Stimulated activated naive CD8-positive, alpha-beta T cell treated with anti-CD3 and anti-CD28 coated beads, Interleukin-15, Interleukin-2, amounts not matched to agents 100 ng/mL and 50 ng/mL, for 24 hours (primary cell): ENCODE measurements around the gene CDH13.

Experiments used
- H3K27ac Mint-ChIP-seq: one replicate; pipeline ENCODE4 v1.8.0; 2021; ENCODE audit warnings: mild to moderate bottlenecking, mixed read lengths
- H3K27me3 Mint-ChIP-seq: one replicate; pipeline ENCODE4 v1.8.0; 2021; ENCODE audit warnings: mixed read lengths
- H3K36me3 Mint-ChIP-seq: one replicate; pipeline ENCODE4 v1.8.0; 2021; ENCODE audit warnings: low read depth, mixed read lengths
- H3K4me1 Mint-ChIP-seq: one replicate; pipeline ENCODE4 v1.8.0; 2021; ENCODE audit warnings: low read depth, mixed read lengths
- H3K4me3 Mint-ChIP-seq: one replicate; pipeline ENCODE4 v1.8.0; 2021; ENCODE audit warnings: mild to moderate bottlenecking, mixed read lengths
- H3K9me3 Mint-ChIP-seq: one replicate; pipeline ENCODE4 v1.8.0; 2021; ENCODE audit warnings: mixed read lengths

Gene CDH13

GRCh38 chr16:82713778-82714177 is 87.0 kb downstream of the CDH13 start:
- Mint-ChIP-seq H3K27me3 (peaks cover 4% of the 10 kb centered on the region), H3K9me3 (peaks cover 5% of the 10 kb centered on the region), H3K27ac (no peak overlapping the region), H3K4me3 (no peak overlapping the region), H3K36me3 (no peaks in the 10 kb centered on the region), H3K4me1 (no peaks in the 10 kb centered on the region)

GRCh38 chr16:82715160-82715559 is 88.4 kb downstream of the CDH13 start:
- H3K9me3 Mint-ChIP-seq, result peaks cover 5% of the 10 kb centered on the region
- no peaks in the 10 kb centered on the region for H3K36me3 Mint-ChIP-seq
- H3K4me3 Mint-ChIP-seq, result no peak overlapping the region
- H3K27me3 Mint-ChIP-seq, result peaks cover 4% of the 10 kb centered on the region
- H3K4me1 Mint-ChIP-seq, result no peaks in the 10 kb centered on the region
- H3K27ac Mint-ChIP-seq, result no peak overlapping the region

GRCh38 chr16:82715833-82716232 is 89.1 kb downstream of the CDH13 start:
- Mint-ChIP-seq H3K4me3 (no peak overlapping the region), H3K36me3 (no peaks in the 10 kb centered on the region), H3K9me3 (peaks cover 5% of the 10 kb centered on the region), H3K27me3 (peaks cover 4% of the 10 kb centered on the region), H3K27ac (no peak overlapping the region), H3K4me1 (no peaks in the 10 kb centered on the region)

GRCh38 chr16:82716361-82716855 is 89.6 kb downstream of the CDH13 start:
- Mint-ChIP-seq H3K27ac (no peak overlapping the region), H3K9me3 (peaks cover 5% of the 10 kb centered on the region), H3K4me3 (no peak overlapping the region), H3K27me3 (peaks cover 4% of the 10 kb centered on the region), H3K4me1 (no peaks in the 10 kb centered on the region), H3K36me3 (no peaks in the 10 kb centered on the region)

GRCh38 chr16:82720414-82720813 is 93.6 kb downstream of the CDH13 start:
- H3K4me1 Mint-ChIP-seq, result no peaks in the 10 kb centered on the region
- H3K36me3 Mint-ChIP-seq, result no peaks in the 10 kb centered on the region
- peaks cover 5% of the 10 kb centered on the region for H3K9me3 Mint-ChIP-seq
- no peak overlapping the region for H3K27ac Mint-ChIP-seq
- peaks cover 4% of the 10 kb centered on the region for H3K27me3 Mint-ChIP-seq
- H3K4me3 Mint-ChIP-seq, result no peak overlapping the region

GRCh38 chr16:82726306-82726705 is 99.5 kb downstream of the CDH13 start:
- no peaks in the 10 kb centered on the region for H3K9me3 Mint-ChIP-seq

GRCh38 chr16:82728901-82729300 is 102.1 kb downstream of the CDH13 start:
- no peaks in the 10 kb centered on the region for H3K27me3 Mint-ChIP-seq
- no peaks in the 10 kb centered on the region for H3K36me3 Mint-ChIP-seq
- H3K27ac Mint-ChIP-seq, result no peak overlapping the region
- H3K4me3 Mint-ChIP-seq, result no peak overlapping the region
- H3K9me3 Mint-ChIP-seq, result no peaks in the 10 kb centered on the region
- H3K4me1 Mint-ChIP-seq, result peaks cover 4% of the 10 kb centered on the region

More at GRCh38 chr16:82726306-82726705, 99.5 kb downstream of the CDH13 start:
- no peak overlapping the region for H3K4me3 Mint-ChIP-seq
- H3K27ac Mint-ChIP-seq, result no peak overlapping the region
- H3K27me3 Mint-ChIP-seq, result no peaks in the 10 kb centered on the region
- no peaks in the 10 kb centered on the region for H3K36me3 Mint-ChIP-seq
- peaks cover 4% of the 10 kb centered on the region for H3K4me1 Mint-ChIP-seq

GRCh38 chr16:82730901-82731300 is 104.1 kb downstream of the CDH13 start:
- H3K27ac Mint-ChIP-seq, result no peak overlapping the region
- H3K9me3 Mint-ChIP-seq, result no peaks in the 10 kb centered on the region
- H3K4me1 Mint-ChIP-seq, result peaks cover 4% of the 10 kb centered on the region
- H3K36me3 Mint-ChIP-seq, result no peaks in the 10 kb centered on the region
- H3K27me3 Mint-ChIP-seq, result no peaks in the 10 kb centered on the region
- no peak overlapping the region for H3K4me3 Mint-ChIP-seq

- Mint-ChIP-seq H3K9me3 (no peaks in the 10 kb centered on the region), H3K4me1 (peaks cover 4% of the 10 kb centered on the region), H3K4me3 (no peak overlapping the region), H3K27me3 (peaks cover 4% of the 10 kb centered on the region), H3K27ac (no peak overlapping the region), H3K36me3 (no peaks in the 10 kb centered on the region)
Observed at GRCh38 chr16:82732461-82732860, 105.7 kb downstream of the CDH13 start.

- Mint-ChIP-seq H3K4me3 (no peak overlapping the region), H3K27me3 (peaks cover 4% of the 10 kb centered on the region), H3K36me3 (no peaks in the 10 kb centered on the region), H3K9me3 (no peaks in the 10 kb centered on the region), H3K4me1 (no peaks in the 10 kb centered on the region), H3K27ac (no peak overlapping the region)
Observed at GRCh38 chr16:82735186-82735585, 108.4 kb downstream of the CDH13 start.

GRCh38 chr16:82735673-82736091 is 108.9 kb downstream of the CDH13 start:
- no peaks in the 10 kb centered on the region for H3K36me3 Mint-ChIP-seq
- no peaks in the 10 kb centered on the region for H3K4me1 Mint-ChIP-seq
- H3K9me3 Mint-ChIP-seq, result no peaks in the 10 kb centered on the region
- H3K4me3 Mint-ChIP-seq, result no peak overlapping the region
- H3K27me3 Mint-ChIP-seq, result peaks cover 4% of the 10 kb centered on the region
- H3K27ac Mint-ChIP-seq, result no peak overlapping the region

- Mint-ChIP-seq H3K4me3 (no peak overlapping the region), H3K9me3 (no peaks in the 10 kb centered on the region), H3K4me1 (no peaks in the 10 kb centered on the region), H3K27ac (no peak overlapping the region), H3K36me3 (no peaks in the 10 kb centered on the region), H3K27me3 (peaks cover 4% of the 10 kb centered on the region)
Observed at GRCh38 chr16:82736224-82736623, 109.5 kb downstream of the CDH13 start.

- Mint-ChIP-seq H3K36me3 (no peaks in the 10 kb centered on the region), H3K4me1 (no peaks in the 10 kb centered on the region), H3K9me3 (no peaks in the 10 kb centered on the region), H3K27me3 (peaks cover 4% of the 10 kb centered on the region), H3K4me3 (no peak overlapping the region), H3K27ac (no peak overlapping the region)
Observed at GRCh38 chr16:82738699-82739098, 111.9 kb downstream of the CDH13 start.

GRCh38 chr16:82741073-82741615 is 114.4 kb downstream of the CDH13 start:
- Mint-ChIP-seq H3K36me3 (no peaks in the 10 kb centered on the region), H3K27ac (no peak overlapping the region), H3K9me3 (no peaks in the 10 kb centered on the region), H3K27me3 (peaks cover 9% of the 10 kb centered on the region), H3K4me1 (no peaks in the 10 kb centered on the region), H3K4me3 (no peak overlapping the region)

- no peak overlapping the region for H3K27ac Mint-ChIP-seq
- H3K36me3 Mint-ChIP-seq, result no peaks in the 10 kb centered on the region
- no peak overlapping the region for H3K4me3 Mint-ChIP-seq
- peaks cover 20% of the 10 kb centered on the region for H3K27me3 Mint-ChIP-seq
- H3K4me1 Mint-ChIP-seq, result no peaks in the 10 kb centered on the region
- no peaks in the 10 kb centered on the region for H3K9me3 Mint-ChIP-seq
Observed at GRCh38 chr16:82744958-82745357, 118.2 kb downstream of the CDH13 start.

- Mint-ChIP-seq H3K4me1 (no peaks in the 10 kb centered on the region), H3K36me3 (no peaks in the 10 kb centered on the region), H3K27me3 (peaks cover 20% of the 10 kb centered on the region)
Observed at GRCh38 chr16:82748026-82748425, 121.3 kb downstream of the CDH13 start.

More at GRCh38 chr16:82748026-82748425, 121.3 kb downstream of the CDH13 start:
- H3K4me3 Mint-ChIP-seq, result no peak overlapping the region
- no peaks in the 10 kb centered on the region for H3K9me3 Mint-ChIP-seq
- no peak overlapping the region for H3K27ac Mint-ChIP-seq
